Ovary (tissue), 3 donors: ENCODE data around the gene PRDM12.

ENCODE experiments used
- POLR2A ChIP-seq: fragments of 450-650 bp; IDR thresholded peaks from one replicate; pipeline ENCODE4 v1.6.1; 2017; ENCODE audit warnings: antibody characterized with exemption, mild to moderate bottlenecking, moderate library complexity
- TF ChIP-seq, protein P1 (sequence below), 3 donors: fragments of 450-650 bp in 2 of 3; fragments of 200-600 bp in 1 of 3; IDR thresholded peaks; one replicate each; pipeline versions ENCODE4 v1.5.1 to v1.8.0; 2016 to 2022; ENCODE audit warnings: antibody characterized with exemption in 3 of 3, mild to moderate bottlenecking in 1 of 3
- donor health status: DM: no; HTN: no; CAD: no.

DNA sequence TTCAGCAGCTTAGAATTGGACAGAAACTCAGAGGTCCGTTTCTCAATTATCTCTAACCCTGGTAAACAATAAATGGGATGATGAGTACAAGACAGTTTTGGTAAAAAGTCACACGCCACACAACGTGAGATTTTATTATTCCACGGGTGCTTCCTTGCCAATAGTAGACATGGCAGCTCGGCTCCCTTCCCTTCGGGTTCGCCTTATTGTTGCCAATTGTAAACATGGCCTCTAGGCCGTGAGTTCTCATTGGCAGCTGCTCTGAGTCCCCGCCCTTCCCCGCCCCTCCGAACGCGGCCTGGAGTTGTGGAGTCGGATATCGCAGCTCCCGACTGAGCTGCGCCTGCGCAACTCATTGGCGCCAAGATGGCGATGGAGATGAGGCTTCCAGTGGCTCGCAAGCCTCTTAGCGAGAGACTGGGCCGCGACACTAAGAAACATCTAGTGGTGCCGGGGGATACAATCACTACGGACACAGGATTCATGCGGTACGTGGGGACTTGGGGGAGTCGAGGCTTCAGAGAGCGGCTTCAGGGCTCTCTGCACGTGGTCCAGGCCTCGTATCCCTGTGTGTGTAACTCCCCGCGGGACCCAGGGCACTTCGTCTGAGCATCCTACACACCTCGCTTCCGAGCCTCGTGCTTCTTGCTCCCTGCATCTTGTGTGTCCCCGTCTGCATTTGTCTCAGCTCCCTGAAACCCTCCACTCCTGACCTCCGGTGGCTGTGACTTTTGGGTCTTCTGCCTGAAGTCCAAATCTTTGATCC lies 29.2 kb downstream of the PRDM12 start, which contains the start of gene EXOSC2:
- TF ChIP-seq, protein P1, sequence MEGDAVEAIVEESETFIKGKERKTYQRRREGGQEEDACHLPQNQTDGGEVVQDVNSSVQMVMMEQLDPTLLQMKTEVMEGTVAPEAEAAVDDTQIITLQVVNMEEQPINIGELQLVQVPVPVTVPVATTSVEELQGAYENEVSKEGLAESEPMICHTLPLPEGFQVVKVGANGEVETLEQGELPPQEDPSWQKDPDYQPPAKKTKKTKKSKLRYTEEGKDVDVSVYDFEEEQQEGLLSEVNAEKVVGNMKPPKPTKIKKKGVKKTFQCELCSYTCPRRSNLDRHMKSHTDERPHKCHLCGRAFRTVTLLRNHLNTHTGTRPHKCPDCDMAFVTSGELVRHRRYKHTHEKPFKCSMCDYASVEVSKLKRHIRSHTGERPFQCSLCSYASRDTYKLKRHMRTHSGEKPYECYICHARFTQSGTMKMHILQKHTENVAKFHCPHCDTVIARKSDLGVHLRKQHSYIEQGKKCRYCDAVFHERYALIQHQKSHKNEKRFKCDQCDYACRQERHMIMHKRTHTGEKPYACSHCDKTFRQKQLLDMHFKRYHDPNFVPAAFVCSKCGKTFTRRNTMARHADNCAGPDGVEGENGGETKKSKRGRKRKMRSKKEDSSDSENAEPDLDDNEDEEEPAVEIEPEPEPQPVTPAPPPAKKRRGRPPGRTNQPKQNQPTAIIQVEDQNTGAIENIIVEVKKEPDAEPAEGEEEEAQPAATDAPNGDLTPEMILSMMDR (IDR thresholded peaks at IDR 0.05): no peak
- peak; percentile 79 for TF ChIP-seq POLR2A
